Mucosa of gallbladder (tissue), 1 donor: ENCODE measurements around the gene SND1. TPM values are rescaled to one million over a fixed set of nuclear protein-coding genes. Genes with fewer than 3 reads are reported as not detected.
"Not testable (repeated sequence)": the region's sequence is repeated elsewhere in the genome, so short reads cannot be mapped to it uniquely, and the experiment has no call there.

Experiments used
- DNase-seq: peaks from one replicate; pipeline ENCODE4 v3.0.0-alpha.2; 2020; ENCODE audit warnings: low spot score
- total RNA-seq: library from RNA; stranded (reverse); gene quantifications from one replicate; pipeline ENCODE4 v1.2.1, GENCODE V29; 2021
- donor health status: DM: no; HTN: no; CAD: no.

Gene SND1
- total RNA-seq, 1 donor from 2014 or later = 136 TPM

GRCh38 chr7:127888411-127888810, 236.4 kb downstream of the SND1 start:
- DNase-seq = no peak

GRCh38 chr7:127888825-127889224, 236.8 kb downstream of the SND1 start:
- DNase-seq = no peak

- DNase-seq = no peak
Observed at GRCh38 chr7:127889677-127890076, 237.7 kb downstream of the SND1 start.

- DNase-seq = no peak
Observed at GRCh38 chr7:127890726-127891125, 238.7 kb downstream of the SND1 start.

GRCh38 chr7:127891144-127891543, 239.2 kb downstream of the SND1 start:
- DNase-seq = no peak

- DNase-seq = no peak
Observed at GRCh38 chr7:127891854-127892438, 240.0 kb downstream of the SND1 start.

GRCh38 chr7:127892488-127893314, 240.7 kb downstream of the SND1 start:
- no peak for DNase-seq

GRCh38 chr7:127893547-127893946, 241.6 kb downstream of the SND1 start:
- no peak for DNase-seq

- no peak for DNase-seq
Observed at GRCh38 chr7:127894588-127894987, 242.6 kb downstream of the SND1 start.

GRCh38 chr7:127895360-127895759, 243.4 kb downstream of the SND1 start:
- DNase-seq = no peak

- DNase-seq = no peak
Observed at GRCh38 chr7:127895814-127896280, 243.9 kb downstream of the SND1 start.

- no peak for DNase-seq
Observed at GRCh38 chr7:127896659-127897058, 244.7 kb downstream of the SND1 start.

- DNase-seq = no peak
Observed at GRCh38 chr7:127897704-127898454, 245.9 kb downstream of the SND1 start.

GRCh38 chr7:127899411-127899810, 247.4 kb downstream of the SND1 start:
- no peak for DNase-seq

GRCh38 chr7:127900141-127900540, 248.1 kb downstream of the SND1 start:
- DNase-seq = no peak

- DNase-seq = no peak
Observed at GRCh38 chr7:127900732-127901685, 249.0 kb downstream of the SND1 start.

GRCh38 chr7:127901895-127902703, 250.1 kb downstream of the SND1 start:
- no peak for DNase-seq

- DNase-seq = not testable (repeated sequence)
Observed at GRCh38 chr7:127902753-127903152, 250.8 kb downstream of the SND1 start.

- DNase-seq = no peak
Observed at GRCh38 chr7:127903892-127904669, 252.1 kb downstream of the SND1 start.

GRCh38 chr7:127904670-127904985, 252.6 kb downstream of the SND1 start:
- no peak for DNase-seq
